H1 (cell line): ENCODE data around the gene TCTN3. TPM values are rescaled to one million over a fixed set of nuclear protein-coding genes. Genes with fewer than 3 reads are reported as not detected.

Experiments
- CEBPB ChIP-seq: IDR thresholded peaks from 2 replicates; pipeline ENCODE4 v1.6.1; 2012; ENCODE audit warnings: low read depth, low read length
- CREB1 ChIP-seq: IDR thresholded peaks from 2 replicates; pipeline ENCODE4 v1.6.1; 2012; ENCODE audit warnings: inconsistent platforms
- E2F6 ChIP-seq: IDR thresholded peaks from 2 replicates; pipeline ENCODE4 v1.6.1; 2012; ENCODE audit warnings: inconsistent platforms
- KDM1A ChIP-seq: fragments of 200-600, 300-600 bp; sonication (generic); IDR thresholded peaks from 2 replicates; pipeline ENCODE4 v1.7.1; 2016; ENCODE audit warnings: mild to moderate bottlenecking, low read length, borderline replicate concordance
- KDM4A ChIP-seq: IDR thresholded peaks from one replicate; pipeline ENCODE4 v1.7.1; 2012; ENCODE audit warnings: low read depth, mild to moderate bottlenecking, moderate library complexity, low read length, inconsistent platforms; ENCODE audit not compliant: severe bottlenecking
- MAX ChIP-seq: IDR thresholded peaks from 2 replicates; pipeline ENCODE4 v1.6.1; 2012; ENCODE audit warnings: inconsistent platforms
- PHF8 ChIP-seq: fragments of 200-600 bp; sonication (generic); conservative IDR thresholded peaks from 2 replicates; pipeline ENCODE4 v1.7.1; 2012; ENCODE audit warnings: low read depth, mild to moderate bottlenecking, inconsistent platforms, low read length, moderate library complexity
- RBBP5 ChIP-seq: IDR thresholded peaks from 2 replicates; pipeline ENCODE4 v1.7.1; 2012; ENCODE audit warnings: low read depth, mild to moderate bottlenecking, inconsistent platforms, low read length, moderate library complexity, borderline replicate concordance
- SP4 ChIP-seq: IDR thresholded peaks from 2 replicates; pipeline ENCODE4 v1.6.1; 2012; ENCODE audit warnings: low read length, inconsistent platforms
- SUZ12 ChIP-seq: fragments of 200-600 bp; sonication (generic); IDR thresholded peaks from 2 replicates; pipeline ENCODE4 v1.6.1; 2012; ENCODE audit warnings: mild to moderate bottlenecking, inconsistent platforms, low read length, moderate library complexity, mixed read lengths
- TAF1 ChIP-seq: IDR thresholded peaks from 2 replicates; pipeline ENCODE4 v1.6.1; 2011; ENCODE audit warnings: mild to moderate bottlenecking, low read depth, low read length
- ZNF274 ChIP-seq: IDR thresholded peaks from 2 replicates; pipeline ENCODE4 v1.7.0; 2012; ENCODE audit warnings: low read length, borderline replicate concordance; ENCODE audit errors: extremely low read depth
- polyA plus RNA-seq, 7 experiments: library from polyadenylated mRNA; depleted of rRNA in 3 of 7; stranded (reverse) in 5 of 7; unstranded in 2 of 7; fragments of >200 nt in 5 of 7; fragments of 200-250 nt in 2 of 7; gene quantifications; 1 replicate in 5 of 7; 2 replicates in 1 of 7; 4 replicates in 1 of 7; pipeline versions ENCODE4 v1.2.1 to v1.2.3, GENCODE V29; 2011 to 2013; ENCODE audit warnings: missing spikeins in 2 of 7, mixed read lengths in 2 of 7
- total RNA-seq: library from RNA; stranded (reverse); fragmentation: NEBNext Ultra II Directional; extraction: Animal tissue kit (Norgen Biotek cat#: 25700); gene quantifications from 2 replicates; pipeline ENCODE4 v1.2.1, GENCODE V29; 2021

Gene TCTN3
- total and polyA plus RNA-seq, 2 of the 8 experiments (the other 6 are each of a cell fraction or from before 2014, with no cell fraction given), result 34.7 to 39.8 TPM

- TF ChIP-seq SUZ12, result no peak
- TF ChIP-seq E2F6, result peak; percentile 73; the same call in 1 of the 2 replicates
- TF ChIP-seq ZNF274, result no peak
- no peak for TF ChIP-seq KDM1A
- peak; percentile 82; the same call in 1 of the 2 replicates for TF ChIP-seq SP4
- TF ChIP-seq TAF1, result peak; percentile 52; the same call in 1 of the 2 replicates
- no peak for TF ChIP-seq CEBPB
- TF ChIP-seq PHF8, result peak; percentile 75
- peak; percentile 87 for TF ChIP-seq RBBP5
- TF ChIP-seq CREB1, result peak; percentile 75
- TF ChIP-seq MAX, result peak; percentile 94
- TF ChIP-seq KDM4A, result peak; percentile 92
These were observed 37.2 kb downstream of the TCTN3 start, which contains the start of gene ALDH18A1 (continued) for GRCh38 chr10:95656291-95657164.
